Astrocyte (in vitro differentiated cells and primary cell): Measurements from ENCODE around the gene MARVELD1. TPM values are rescaled to one million over a fixed set of nuclear protein-coding genes. Genes with fewer than 3 reads are reported as not detected.
A peak's percentile ranks its signal among the peaks of the same experiment; 100 is the strongest.

Source experiments
- DNase-seq: peaks from one replicate; pipeline ENCODE4 v3.0.0-alpha.2; 2010; ENCODE audit warnings: low read depth
- FAIRE-seq: peaks from 2 replicates; lab custom pipeline; 2011; peaks lifted over from hg19 to GRCh38; lab: Jason Lieb, UNC
- H2AFZ ChIP-seq: 2 replicates; pipeline ENCODE4 v1.6.0; 2012; ENCODE audit warnings: low read depth, low read length, inconsistent platforms
- H3K27ac ChIP-seq: 2 replicates; pipeline ENCODE4 v1.5.1; 2011; ENCODE audit warnings: low read depth, low read length, inconsistent platforms
- H3K27me3 ChIP-seq: 2 replicates; pipeline ENCODE4 v1.6.0; 2011; ENCODE audit warnings: low read length, inconsistent platforms; ENCODE audit not compliant: insufficient read depth
- H3K36me3 ChIP-seq: 2 replicates; pipeline ENCODE4 v1.5.1; 2011; ENCODE audit warnings: low read length, inconsistent platforms; ENCODE audit not compliant: insufficient read depth
- H3K4me1 ChIP-seq: 2 replicates; pipeline ENCODE4 v1.5.1; 2011; ENCODE audit warnings: low read length, inconsistent platforms; ENCODE audit not compliant: insufficient read depth
- H3K4me2 ChIP-seq: 2 replicates; pipeline ENCODE4 v1.6.0; 2012; ENCODE audit warnings: low read length, inconsistent platforms
- H3K4me3 ChIP-seq: 2 replicates; pipeline ENCODE4 v1.5.1; 2011; ENCODE audit warnings: low read depth, mild to moderate bottlenecking, low read length, inconsistent platforms; ENCODE audit not compliant: insufficient read depth
- H3K79me2 ChIP-seq: 2 replicates; pipeline ENCODE4 v1.6.0; 2012; ENCODE audit warnings: mild to moderate bottlenecking, low read length, inconsistent platforms; ENCODE audit not compliant: insufficient read depth
- H3K9ac ChIP-seq: 2 replicates; pipeline ENCODE4 v1.6.0; 2012; ENCODE audit warnings: mild to moderate bottlenecking, low read length, inconsistent platforms
- H3K9me3 ChIP-seq: 2 replicates; pipeline ENCODE4 v1.5.1; 2012; ENCODE audit warnings: low read depth, mild to moderate bottlenecking, low read length, inconsistent platforms; ENCODE audit not compliant: insufficient read depth
- H4K20me1 ChIP-seq: 2 replicates; pipeline ENCODE4 v1.6.0; 2012; ENCODE audit warnings: low read length, inconsistent platforms; ENCODE audit not compliant: insufficient read depth
- H3K27ac Mint-ChIP-seq: one replicate; pipeline ENCODE4 v1.8.0; 2021; ENCODE audit warnings: mild to moderate bottlenecking, mixed read lengths; ENCODE audit not compliant: unreplicated experiment
- H3K27me3 Mint-ChIP-seq: one replicate; pipeline ENCODE4 v1.8.0; 2021; ENCODE audit warnings: low read depth, mixed read lengths; ENCODE audit not compliant: unreplicated experiment
- H3K36me3 Mint-ChIP-seq: one replicate; pipeline ENCODE4 v1.8.0; 2021; ENCODE audit warnings: low read depth, mixed read lengths; ENCODE audit not compliant: unreplicated experiment
- H3K4me1 Mint-ChIP-seq: one replicate; pipeline ENCODE4 v1.8.0; 2021; ENCODE audit warnings: low read depth, mixed read lengths; ENCODE audit not compliant: unreplicated experiment
- H3K4me3 Mint-ChIP-seq: one replicate; pipeline ENCODE4 v1.8.0; 2021; ENCODE audit warnings: mild to moderate bottlenecking, moderate library complexity, mixed read lengths; ENCODE audit not compliant: unreplicated experiment
- H3K9me3 Mint-ChIP-seq: one replicate; pipeline ENCODE4 v1.8.0; 2021; ENCODE audit warnings: mild to moderate bottlenecking, mixed read lengths; ENCODE audit not compliant: unreplicated experiment
- CTCF ChIP-seq: IDR thresholded peaks from 2 replicates; pipeline ENCODE4 v1.5.1; 2011; ENCODE audit warnings: low read depth, mild to moderate bottlenecking, inconsistent platforms, low read length, moderate library complexity; ENCODE audit not compliant: insufficient read depth
- EZH2 ChIP-seq: IDR thresholded peaks from 2 replicates; pipeline ENCODE4 v1.6.1; 2012; ENCODE audit warnings: mild to moderate bottlenecking, low read length, inconsistent platforms; ENCODE audit not compliant: insufficient read depth
- total RNA-seq: library from RNA; stranded (reverse); gene quantifications from 2 replicates; pipeline ENCODE4 v1.2.1, GENCODE V29; 2021

MARVELD1 gene
- total RNA-seq, 1 donor from 2014 or later = 69.7 TPM

- no peaks in the 10 kb centered on the region for H3K27me3 Mint-ChIP-seq
- peak overlapping the region; percentile 52 for H3K4me3 ChIP-seq
- DNase-seq (peak; percentile 80), FAIRE-seq (peak; percentile 95)
- H2AFZ ChIP-seq = peak overlapping the region; percentile 58
- no peaks in the 10 kb centered on the region for H3K9me3 ChIP-seq
- H3K79me2 ChIP-seq = no peaks in the 10 kb centered on the region
- no peak overlapping the region for H3K27ac Mint-ChIP-seq
- no peaks in the 10 kb centered on the region for H3K27me3 ChIP-seq
- H3K4me2 ChIP-seq = peak overlapping the region; percentile 84
- peaks cover 4% of the 10 kb centered on the region for H3K4me1 ChIP-seq
- TF ChIP-seq EZH2 = no peak
- no peak for TF ChIP-seq CTCF
- H3K9ac ChIP-seq = peak overlapping the region; percentile 45
- no peak overlapping the region for H3K4me3 Mint-ChIP-seq
- H3K9me3 Mint-ChIP-seq = no peaks in the 10 kb centered on the region
- no peaks in the 10 kb centered on the region for H3K36me3 ChIP-seq
- peaks cover 6% of the 10 kb centered on the region for H3K36me3 Mint-ChIP-seq
- H3K4me1 Mint-ChIP-seq = peaks cover 4% of the 10 kb centered on the region
- H3K27ac ChIP-seq = peak overlapping the region; percentile 60
- H4K20me1 ChIP-seq = no peaks in the 10 kb centered on the region
Measured at GRCh38 chr10:97726636-97727178, 13.2 kb downstream of the MARVELD1 start.

- no peaks in the 10 kb centered on the region for H3K27me3 Mint-ChIP-seq
- H3K4me1 ChIP-seq = peaks cover 4% of the 10 kb centered on the region
- H3K9me3 Mint-ChIP-seq = no peaks in the 10 kb centered on the region
- no peak overlapping the region for H3K9ac ChIP-seq
- H3K4me3 Mint-ChIP-seq = no peak overlapping the region
- no peak overlapping the region for H3K27ac Mint-ChIP-seq
- no peak overlapping the region for H3K4me3 ChIP-seq
- no peaks in the 10 kb centered on the region for H3K9me3 ChIP-seq
- TF ChIP-seq EZH2 (no peak), CTCF (no peak)
- no peaks in the 10 kb centered on the region for H4K20me1 ChIP-seq
- FAIRE-seq (no peak), DNase-seq (no peak)
- H3K4me1 Mint-ChIP-seq = peaks cover 4% of the 10 kb centered on the region
- no peak overlapping the region for H3K4me2 ChIP-seq
- no peak overlapping the region for H2AFZ ChIP-seq
- no peaks in the 10 kb centered on the region for H3K27me3 ChIP-seq
- peaks cover 3% of the 10 kb centered on the region for H3K36me3 Mint-ChIP-seq
- H3K79me2 ChIP-seq = no peaks in the 10 kb centered on the region
- no peaks in the 10 kb centered on the region for H3K36me3 ChIP-seq
- no peak overlapping the region for H3K27ac ChIP-seq
Measured at GRCh38 chr10:97729014-97729413, 15.5 kb downstream of the MARVELD1 start.

GRCh38 chr10:97731346-97732051 lies 18.0 kb downstream of the MARVELD1 start:
- no peaks in the 10 kb centered on the region for H3K27me3 ChIP-seq
- H3K4me2 ChIP-seq = no peak overlapping the region
- H3K9me3 ChIP-seq = no peaks in the 10 kb centered on the region
- TF ChIP-seq CTCF = peak; percentile 98
- no peak for TF ChIP-seq EZH2
- Mint-ChIP-seq H3K9me3 (no peaks in the 10 kb centered on the region), H3K27me3 (peaks cover 7% of the 10 kb centered on the region), H3K36me3 (peaks cover 3% of the 10 kb centered on the region), H3K4me3 (no peak overlapping the region), H3K27ac (no peak overlapping the region), H3K4me1 (no peaks in the 10 kb centered on the region)
- FAIRE-seq = no peak
- H2AFZ ChIP-seq = no peak overlapping the region
- no peaks in the 10 kb centered on the region for H3K79me2 ChIP-seq
- no peak overlapping the region for H3K27ac ChIP-seq
- peaks cover 2% of the 10 kb centered on the region for H3K4me1 ChIP-seq
- peak; percentile 44 for DNase-seq
- H3K4me3 ChIP-seq = no peak overlapping the region
- H4K20me1 ChIP-seq = no peaks in the 10 kb centered on the region
- no peak overlapping the region for H3K9ac ChIP-seq
- H3K36me3 ChIP-seq = no peaks in the 10 kb centered on the region
